Left lung (tissue), 10 donors: Measurements from ENCODE around the gene GSS. TPM values are rescaled to one million over a fixed set of nuclear protein-coding genes. Genes with fewer than 3 reads are reported as not detected.
A peak's percentile ranks its signal among the peaks of the same experiment; 100 is the strongest.

ENCODE experiments used
- ATAC-seq: fragments of 200-7000 bp; cut with Tn5 transposase; one replicate; pipeline ENCODE4 v1.9.1; 2020; ENCODE audit warnings: moderate library complexity
- DNase-seq, 4 donors: peaks; one replicate each; pipeline ENCODE4 v3.0.0-alpha.2; 2013 to 2020
- H3K27ac ChIP-seq, 2 donors: fragments of 200-600 bp; sonication (generic) in 1 of 2; one replicate each; pipeline versions ENCODE4 v1.5.0 to v1.8.0; 2020 to 2021
- H3K27me3 ChIP-seq, 2 donors: fragments of 200-600 bp; sonication (generic) in 1 of 2; one replicate each; pipeline versions ENCODE4 v1.5.0 to v1.8.0; 2020 to 2021
- H3K36me3 ChIP-seq, 2 donors: fragments of 200-600 bp; sonication (generic) in 1 of 2; one replicate each; pipeline versions ENCODE4 v1.5.0 to v1.8.0; 2020 to 2021
- H3K4me1 ChIP-seq, 2 donors: fragments of 200-600 bp; one replicate each; pipeline ENCODE4 v1.8.0; 2021
- H3K4me3 ChIP-seq, 2 donors: fragments of 200-600 bp; sonication (generic) in 1 of 2; one replicate each; pipeline versions ENCODE4 v1.5.0 to v1.8.0; 2020 to 2021; ENCODE audit warnings: mild to moderate bottlenecking in 1 of 2
- H3K9me3 ChIP-seq, 2 donors: fragments of 200-600 bp; sonication (generic) in 1 of 2; one replicate each; pipeline versions ENCODE4 v1.5.0 to v1.8.0; 2020 to 2021
- CTCF ChIP-seq, 2 donors: fragments of 200-600 bp; sonication (generic) in 1 of 2; IDR thresholded peaks; one replicate each; pipeline versions ENCODE4 v1.5.0 to v1.8.0; 2021; ENCODE audit warnings: antibody characterized with exemption in 2 of 2
- intact Hi-C, 2 donors: fragments of 100-400 bp; cut with DNase I; formaldehyde crosslinking; loops; one replicate each; pipeline versions ENCODE4 v1.11.2 to v1.14.2; 2022
- polyA plus RNA-seq, 6 donors: library from polyadenylated mRNA; unstranded; fragments of 120-200 nt; gene quantifications; one replicate each; pipeline ENCODE4 v1.2.1, GENCODE V29; 2013; ENCODE audit not compliant: insufficient read length in 6 of 6
- total RNA-seq, 2 donors: library from RNA; stranded (reverse); fragmentation: NEBNext Ultra II Directional; extraction: Animal tissue kit (Norgen Biotek cat#: 25700); gene quantifications; one replicate each; pipeline ENCODE4 v1.2.1, GENCODE V29; 2021
- donor health status: DM: no; HTN: yes; CAD: no.
- donor health status: DM: no; HTN: no; CAD: no.

Gene GSS
- total and polyA plus RNA-seq, 8 donors = 37.8 to 50.3 (median 41.5) TPM

GRCh38 chr20:34985461-34986310 lies 30.1 kb upstream of the GSS start:
- ATAC-seq = no peak
- DNase-seq = peak in 1 of 4 donors; percentile 47
- no peak for TF ChIP-seq CTCF (IDR thresholded peaks at IDR 0.05)

GRCh38 chr20:34984756-34985261 lies 29.2 kb upstream of the GSS start:
- Histone ChIP-seq H3K36me3 (no peaks in the 10 kb centered on the region), H3K4me1 (no peaks in the 10 kb centered on the region), H3K9me3 (no peaks in the 10 kb centered on the region), H3K27me3 (peaks cover 5 to 37% of the 10 kb centered on the region in 2 donors), H3K4me3 (no peak overlapping the region), H3K27ac (no peak overlapping the region)
- DNase-seq (peak in 1 of 4 donors; percentile 57), ATAC-seq (no peak)
- intact Hi-C loops = no loop called here
- TF ChIP-seq CTCF (IDR thresholded peaks at IDR 0.05) = no peak

More at GRCh38 chr20:34985461-34986310, 30.1 kb upstream of the GSS start:
- H3K4me1 ChIP-seq = no peaks in the 10 kb centered on the region
- peaks cover 5 to 37% of the 10 kb centered on the region in 2 donors for H3K27me3 ChIP-seq
- no peak overlapping the region for H3K4me3 ChIP-seq
- no peaks in the 10 kb centered on the region for H3K36me3 ChIP-seq
- intact Hi-C loops = no loop called here
- no peak overlapping the region for H3K27ac ChIP-seq
- H3K9me3 ChIP-seq = no peaks in the 10 kb centered on the region

GRCh38 chr20:34983995-34984735 lies 28.6 kb upstream of the GSS start:
- Histone ChIP-seq H3K36me3 (no peaks in the 10 kb centered on the region), H3K4me3 (no peak overlapping the region), H3K27ac (no peak overlapping the region), H3K27me3 (peaks cover 5 to 37% of the 10 kb centered on the region in 2 donors), H3K4me1 (no peaks in the 10 kb centered on the region), H3K9me3 (no peaks in the 10 kb centered on the region)
- ATAC-seq = no peak
- DNase-seq = peak in 1 of 4 donors; percentile 24
- intact Hi-C loops = no loop called here
- TF ChIP-seq CTCF (IDR thresholded peaks at IDR 0.05) = no peak

GRCh38 chr20:34983089-34983820 lies 27.6 kb upstream of the GSS start:
- no peaks in the 10 kb centered on the region for H3K4me1 ChIP-seq
- H3K36me3 ChIP-seq = no peaks in the 10 kb centered on the region
- TF ChIP-seq CTCF (IDR thresholded peaks at IDR 0.05) = no peak
- intact Hi-C loops = no loop called here
- peaks cover 5 to 37% of the 10 kb centered on the region in 2 donors for H3K27me3 ChIP-seq
- H3K4me3 ChIP-seq = no peak overlapping the region
- no peaks in the 10 kb centered on the region for H3K9me3 ChIP-seq
- ATAC-seq (no peak), DNase-seq (peak in 1 of 4 donors; percentile 19)
- no peak overlapping the region for H3K27ac ChIP-seq
